HAP-1 (cell line): Measurements from ENCODE around the gene ZCCHC13.
A peak's percentile ranks its signal among the peaks of the same experiment; 100 is the strongest.
"Not testable (repeated sequence)": the region's sequence is repeated elsewhere in the genome, so short reads cannot be mapped to it uniquely, and the experiment has no call there.

ENCODE experiments used
- DNase-seq, 2 experiments: peaks; one replicate each; pipeline ENCODE4 v3.0.0-alpha.2; 2016 to 2020; ENCODE audit warnings: low spot score in 2 of 2
- H3K27me3 ChIP-seq: fragments of 250-450 bp; sonication (Bioruptor Pico); 2 replicates; pipeline ENCODE4 v1.5.1; 2020; ENCODE audit warnings: low read depth, mild to moderate bottlenecking, moderate library complexity
- H3K36me3 ChIP-seq: fragments of 250-450 bp; sonication (Bioruptor Pico); replicated peaks from 2 replicates; pipeline ENCODE4 v1.5.1; 2020; ENCODE audit warnings: mild to moderate bottlenecking
- H3K4me1 ChIP-seq: fragments of 250-450 bp; sonication (Bioruptor Pico); 2 replicates; pipeline ENCODE4 v1.5.1; 2020; ENCODE audit warnings: mild to moderate bottlenecking
- H3K4me3 ChIP-seq: fragments of 250-450 bp; sonication (Bioruptor Pico); 2 replicates; pipeline ENCODE4 v1.5.1; 2020; ENCODE audit warnings: mild to moderate bottlenecking, moderate library complexity
- H3K9me3 ChIP-seq: fragments of 250-450 bp; sonication (Bioruptor Pico); 2 replicates; pipeline ENCODE4 v1.5.1; 2020; ENCODE audit warnings: mild to moderate bottlenecking, moderate library complexity
- in situ Hi-C: fragments of 300-500 bp; cut with MboI; formaldehyde crosslinking; loops from 3 replicates; pipeline ENCODE4 v1.14.3; 2020; ENCODE audit warnings: low sequenced_read_pairs, inconsistent platforms, mixed read lengths

ZCCHC13 gene

GRCh38 chrX:74342211-74342610 lies 38.2 kb downstream of the ZCCHC13 start:
- not testable (repeated sequence) for H3K27me3 ChIP-seq, H3K9me3 ChIP-seq, DNase-seq, H3K36me3 ChIP-seq, H3K4me1 ChIP-seq, H3K4me3 ChIP-seq
- in situ Hi-C loops = loop anchor here (25.0 kb wide), 1 partner anchor 480 kb away; the partner anchor contains the start of gene XIST

- in situ Hi-C loops = loop anchor here (25.0 kb wide), 1 partner anchor 481 kb away; the partner anchor contains the start of gene XIST
- Histone ChIP-seq H3K9me3 (no peaks in the 10 kb centered on the region), H3K36me3 (no peaks in the 10 kb centered on the region), H3K27me3 (no peaks in the 10 kb centered on the region), H3K4me3 (no peak overlapping the region), H3K4me1 (no peaks in the 10 kb centered on the region; the same call in 1 of the 2 replicates)
- DNase-seq = peak; percentile 80 to 82
Measured at GRCh38 chrX:74343343-74344279, 39.6 kb downstream of the ZCCHC13 start.

- H3K4me3 ChIP-seq = no peak overlapping the region
- in situ Hi-C loops = loop anchor here (25.0 kb wide), 1 partner anchor 482 kb away; the partner anchor contains the start of gene XIST
- H3K27me3 ChIP-seq = no peaks in the 10 kb centered on the region
- no peaks in the 10 kb centered on the region for H3K36me3 ChIP-seq
- no peaks in the 10 kb centered on the region for H3K9me3 ChIP-seq
- no peaks in the 10 kb centered on the region; the same call in 1 of the 2 replicates for H3K4me1 ChIP-seq
- DNase-seq = no peak
Measured at GRCh38 chrX:74344280-74344622, 40.3 kb downstream of the ZCCHC13 start.

- in situ Hi-C loops = loop anchor here (25.0 kb wide), 1 partner anchor 484 kb away; the partner anchor contains the start of gene XIST
- H3K36me3 ChIP-seq = no peaks in the 10 kb centered on the region
- H3K4me1 ChIP-seq = no peaks in the 10 kb centered on the region; the same call in 1 of the 2 replicates
- H3K4me3 ChIP-seq = no peak overlapping the region
- no peak for DNase-seq
- H3K9me3 ChIP-seq = no peaks in the 10 kb centered on the region
- no peaks in the 10 kb centered on the region for H3K27me3 ChIP-seq
Measured at GRCh38 chrX:74346088-74346487, 42.1 kb downstream of the ZCCHC13 start.

- no peaks in the 10 kb centered on the region for H3K36me3 ChIP-seq
- no peaks in the 10 kb centered on the region for H3K9me3 ChIP-seq
- no peak for DNase-seq
- in situ Hi-C loops = loop anchor here (25.0 kb wide), 1 partner anchor 487 kb away; the partner anchor contains the start of gene XIST
- H3K27me3 ChIP-seq = no peaks in the 10 kb centered on the region
- H3K4me3 ChIP-seq = no peak overlapping the region
- no peaks in the 10 kb centered on the region for H3K4me1 ChIP-seq
Measured at GRCh38 chrX:74349387-74349786, 45.4 kb downstream of the ZCCHC13 start.

GRCh38 chrX:74351760-74352159 lies 47.8 kb downstream of the ZCCHC13 start:
- no peak for DNase-seq
- Histone ChIP-seq H3K4me3 (no peak overlapping the region), H3K4me1 (no peaks in the 10 kb centered on the region), H3K36me3 (no peaks in the 10 kb centered on the region), H3K27me3 (no peaks in the 10 kb centered on the region), H3K9me3 (no peaks in the 10 kb centered on the region)
- in situ Hi-C loops = no loop called here

- in situ Hi-C loops = no loop called here
- Histone ChIP-seq H3K36me3 (no peaks in the 10 kb centered on the region), H3K4me3 (no peak overlapping the region), H3K4me1 (no peaks in the 10 kb centered on the region), H3K9me3 (no peaks in the 10 kb centered on the region), H3K27me3 (no peaks in the 10 kb centered on the region)
- no peak for DNase-seq
Measured at GRCh38 chrX:74353984-74354383, 50.0 kb downstream of the ZCCHC13 start.
